Sciatic nerve (tissue), 2 donors: Measurements from ENCODE around the gene BOC. TPM values are rescaled to one million over a fixed set of nuclear protein-coding genes. Genes with fewer than 3 reads are reported as not detected.
A peak's percentile ranks its signal among the peaks of the same experiment; 100 is the strongest.

ENCODE experiments used
- ATAC-seq: fragments of 200-7000 bp; cut with Tn5 transposase; one replicate; pipeline ENCODE4 v1.9.1; 2020; ENCODE audit warnings: mild to moderate bottlenecking, moderate library complexity
- DNase-seq: peaks from one replicate; pipeline ENCODE4 v3.0.0-alpha.2; 2020; ENCODE audit warnings: low spot score
- intact Hi-C: fragments of 100-400 bp; cut with DNase I; formaldehyde crosslinking; loops from one replicate; pipeline ENCODE4 v1.14.2; 2022
- total RNA-seq: library from RNA; stranded (reverse); fragmentation: NEBNext Ultra II Directional; extraction: Animal tissue kit (Norgen Biotek cat#: 25700); gene quantifications from one replicate; pipeline ENCODE4 v1.2.1, GENCODE V29; 2021
- donor health status: DM: no; HTN: no; CAD: no.
- donor health status: DM: no; HTN: no; CAD: no.

The BOC gene
- total RNA-seq, 1 donor from 2014 or later: 114 TPM

DNA sequence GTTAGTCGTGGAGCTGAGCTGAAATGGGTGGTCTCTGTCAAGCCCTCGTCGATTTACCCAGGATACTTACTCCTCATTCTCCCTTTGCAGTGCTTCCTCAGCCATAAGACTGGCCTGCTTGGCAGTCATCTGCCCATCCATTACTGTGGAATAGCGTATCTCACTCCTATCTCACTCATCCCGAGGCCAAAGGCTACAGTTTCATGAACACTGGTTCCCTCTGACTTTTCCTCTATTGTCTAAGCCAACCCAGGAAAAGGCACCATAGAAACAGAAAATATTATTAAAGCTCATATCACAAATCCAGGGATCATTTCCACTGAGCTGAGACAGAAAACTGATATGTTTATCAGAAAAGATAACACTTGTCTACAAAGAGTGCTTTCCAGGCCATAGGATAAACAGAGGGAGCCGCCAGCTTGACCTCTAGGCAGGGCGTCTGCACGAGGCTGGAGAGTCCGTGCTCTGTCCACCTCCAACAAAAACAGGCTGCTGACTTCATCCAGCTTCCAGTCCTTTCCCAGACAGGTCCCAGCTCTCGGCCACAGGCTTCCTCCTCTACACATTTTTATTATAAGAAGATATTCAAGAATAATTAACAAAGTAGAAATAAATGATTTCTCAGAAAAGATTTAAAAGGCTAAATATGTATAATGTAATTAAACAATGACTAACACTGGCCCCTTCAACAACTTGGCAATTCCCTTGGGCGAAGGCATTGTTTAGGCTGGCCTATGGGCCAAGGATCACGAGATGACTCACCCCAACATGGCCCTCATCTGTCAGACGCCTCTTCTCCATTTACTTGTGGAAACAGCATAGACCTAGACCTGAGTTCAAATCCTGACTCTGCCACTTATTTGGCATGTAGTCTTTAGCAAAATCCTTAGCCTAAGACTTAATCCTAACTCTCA lies 27.4 kb upstream of the BOC start:
- no peak for ATAC-seq

DNA sequence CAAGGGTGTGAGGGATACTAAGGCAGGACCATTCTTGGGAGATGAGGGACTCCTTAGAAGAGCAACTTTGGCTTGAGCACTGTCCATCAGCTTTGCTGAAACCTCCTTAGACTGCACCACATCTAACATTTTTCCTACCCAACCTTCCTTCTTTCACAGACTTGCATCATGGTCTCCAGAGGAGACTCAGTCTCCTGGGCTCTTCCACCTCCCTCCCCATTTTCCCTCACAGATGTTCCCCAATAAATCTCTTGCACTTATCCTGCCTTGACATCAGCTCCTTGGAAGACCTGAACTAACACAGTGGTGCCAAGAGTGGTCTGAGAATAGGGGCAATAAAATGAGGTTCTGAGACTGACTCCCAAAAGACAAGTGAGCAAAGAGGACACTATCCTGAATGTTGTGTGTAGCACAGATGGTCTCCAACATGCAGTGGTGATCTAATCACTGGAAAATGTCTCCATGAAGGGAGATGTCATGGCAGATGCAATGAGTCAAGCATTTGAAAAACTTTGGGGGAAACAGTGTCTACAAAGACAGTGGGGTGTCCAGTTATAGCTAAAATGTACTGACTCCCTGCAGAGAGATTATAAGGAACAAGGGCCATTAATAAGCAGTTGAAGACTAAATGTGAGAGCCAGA lies 26.0 kb upstream of the BOC start:
- ATAC-seq (no peak), DNase-seq (no peak)
- intact Hi-C loops: no loop called here

More for the DNA sequence above, 27.4 kb upstream of the BOC start:
- intact Hi-C loops: no loop called here
- no peak for DNase-seq

DNA sequence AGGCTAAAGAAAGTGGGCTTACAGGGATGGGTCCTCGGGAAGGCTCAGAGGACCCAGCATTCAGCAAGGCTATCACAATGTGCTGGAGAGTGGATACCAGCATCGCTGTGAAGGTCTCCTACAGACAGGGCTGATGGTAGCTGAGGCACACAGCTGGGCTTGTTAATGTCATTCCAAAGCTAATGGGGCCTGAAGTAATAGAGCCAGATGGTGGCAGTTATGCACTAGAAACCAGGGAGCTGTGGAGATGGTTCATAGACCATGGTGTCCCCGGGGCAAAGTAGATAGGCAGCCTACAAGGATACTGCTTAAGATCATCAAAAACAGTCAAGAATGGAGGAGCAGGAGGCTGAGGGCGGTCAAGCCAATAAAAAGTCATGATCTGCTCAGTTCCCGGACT lies 24.8 kb upstream of the BOC start:
- no peak for DNase-seq
- intact Hi-C loops: no loop called here
- ATAC-seq: no peak

DNA sequence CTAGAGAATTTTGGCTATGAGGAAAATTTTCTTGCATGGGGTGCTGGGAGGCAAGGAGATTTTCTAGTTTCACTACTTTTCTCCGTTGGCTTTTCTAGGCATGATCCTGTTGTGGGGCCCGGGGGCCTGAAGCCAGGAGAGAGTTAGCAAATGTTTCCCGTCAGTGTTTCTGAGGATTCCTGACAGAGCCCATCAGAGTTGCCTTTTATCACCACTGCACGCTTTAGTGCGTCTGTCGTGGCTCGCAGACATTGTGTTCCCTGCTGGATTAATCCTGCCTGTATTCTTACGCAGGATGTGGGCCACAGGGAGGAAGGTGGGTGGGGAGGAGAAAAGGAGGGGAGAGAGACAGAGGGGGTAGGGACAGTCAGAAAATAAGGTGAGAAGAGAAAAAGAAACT lies 18.1 kb upstream of the BOC start:
- ATAC-seq (no peak), DNase-seq (no peak)
- intact Hi-C loops: no loop called here

DNA sequence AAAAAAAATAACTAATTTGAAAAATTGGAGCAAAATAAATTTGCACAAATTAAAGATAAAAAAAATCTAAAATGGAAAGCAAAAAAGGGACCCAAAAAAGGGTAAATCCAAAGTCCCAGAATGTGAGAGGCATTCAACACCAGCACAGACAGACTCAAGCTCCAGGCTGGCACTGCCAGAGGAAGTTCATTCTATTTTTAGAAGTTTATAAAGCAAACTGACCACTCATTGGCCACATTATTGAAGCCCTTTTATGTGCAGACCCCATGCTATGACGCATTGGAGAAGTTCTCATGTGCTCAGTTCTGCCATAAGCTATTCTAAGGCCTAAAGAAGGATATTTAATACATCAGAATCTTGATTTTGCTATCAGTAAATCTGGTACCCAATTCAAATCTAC lies 17.6 kb upstream of the BOC start:
- ATAC-seq (no peak), DNase-seq (no peak)
- intact Hi-C loops: no loop called here

GRCh38 chr3:113194823-113195401 lies 16.4 kb upstream of the BOC start:
- no peak for DNase-seq
- intact Hi-C loops: no loop called here
- no peak for ATAC-seq

- no peak for ATAC-seq
- DNase-seq: no peak
- intact Hi-C loops: no loop called here
Measured at GRCh38 chr3:113200351-113200750, 11.0 kb upstream of the BOC start.

GRCh38 chr3:113200946-113201345 lies 10.4 kb upstream of the BOC start:
- no peak for ATAC-seq
- intact Hi-C loops: no loop called here
- no peak for DNase-seq

DNA sequence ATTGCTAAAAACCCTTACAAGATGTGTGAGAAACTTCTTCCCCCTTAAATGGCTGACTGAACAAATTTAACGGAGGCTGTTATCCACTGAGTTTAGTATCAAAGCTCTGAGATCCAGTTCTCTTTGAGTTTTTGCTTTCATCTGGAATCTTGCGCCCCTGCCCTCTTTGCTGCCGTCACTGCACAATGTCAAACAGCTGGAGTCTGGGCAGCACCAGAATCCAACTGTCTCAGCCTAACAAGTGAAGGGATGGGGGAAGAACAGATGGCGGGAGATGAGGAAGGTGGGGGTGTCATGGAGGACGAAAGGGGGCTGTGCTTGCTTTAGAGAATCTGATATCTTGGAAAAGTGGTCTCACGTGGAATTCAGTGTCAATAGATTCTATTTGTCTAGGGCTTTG lies 7.0 kb upstream of the BOC start:
- no peak for DNase-seq
- intact Hi-C loops: no loop called here

DNA sequence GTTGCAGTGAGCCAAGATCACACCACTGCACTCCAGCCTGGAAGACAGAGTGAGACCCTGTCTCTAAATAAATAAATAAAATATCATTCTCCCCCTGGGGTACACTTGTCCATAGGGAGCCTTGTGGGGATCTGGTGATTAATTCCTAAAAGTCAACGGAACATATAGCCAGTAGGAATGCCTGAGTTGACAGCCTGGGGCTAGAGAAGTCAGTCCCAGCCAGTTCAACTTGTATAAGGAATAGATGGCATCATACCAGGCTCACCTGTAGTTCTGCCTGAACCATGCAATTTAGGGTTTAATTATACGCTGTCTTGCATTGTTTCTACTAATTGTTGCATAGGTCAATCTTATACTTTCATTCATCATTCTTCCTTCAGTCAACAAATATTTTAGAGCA lies 5.9 kb upstream of the BOC start:
- intact Hi-C loops: no loop called here
- ATAC-seq: no peak

More for the DNA sequence above, 7.0 kb upstream of the BOC start:
- ATAC-seq: no peak

DNA sequence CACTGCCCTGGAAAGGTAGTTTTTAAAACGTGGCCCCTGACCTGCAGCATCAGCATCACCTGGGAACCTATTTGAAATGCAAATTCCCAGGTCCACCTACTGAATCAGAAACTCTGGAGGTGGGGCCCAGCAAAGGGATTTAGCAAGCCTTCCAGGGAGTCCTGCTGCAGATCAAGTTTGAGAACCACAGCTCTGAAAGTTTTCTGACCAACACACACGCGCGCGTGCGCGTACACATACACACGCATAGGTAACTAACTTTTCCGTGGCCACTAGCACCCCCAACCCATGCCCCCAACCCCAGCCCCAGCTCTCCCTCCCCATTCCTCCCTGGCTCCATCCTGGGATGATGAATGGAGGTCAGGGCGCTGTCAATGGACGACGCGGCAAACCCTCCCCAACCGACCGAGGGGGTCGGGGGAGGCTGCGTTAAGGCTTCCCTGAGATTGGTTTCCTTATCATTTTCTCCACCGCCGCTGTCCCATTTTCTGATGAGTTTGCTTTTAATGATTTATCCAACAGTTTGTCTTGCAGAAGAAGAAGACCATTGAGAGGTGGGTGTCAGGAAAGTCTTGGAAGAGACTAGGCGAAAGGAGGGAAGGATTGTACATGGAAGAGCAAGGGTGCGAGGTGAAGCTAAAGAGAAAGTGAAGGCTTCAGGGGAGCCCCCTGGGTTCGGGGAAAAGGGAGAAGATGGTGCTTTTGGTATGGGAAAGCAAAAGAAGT lies 590 bp upstream of the BOC start:
- DNase-seq (no peak), ATAC-seq (peak; percentile 44)
- intact Hi-C loops: no loop called here

More for the DNA sequence above, 5.9 kb upstream of the BOC start:
- no peak for DNase-seq

GRCh38 chr3:113212150-113212843 lies 940 bp downstream of the BOC start:
- ATAC-seq (peak; percentile 44), DNase-seq (peak; percentile 69)
- intact Hi-C loops: no loop called here

GRCh38 chr3:113212844-113213375 lies 1.6 kb downstream of the BOC start:
- intact Hi-C loops: no loop called here
- ATAC-seq (peak; percentile 25), DNase-seq (no peak)

GRCh38 chr3:113213896-113214587 lies 2.7 kb downstream of the BOC start:
- intact Hi-C loops: no loop called here
- DNase-seq: no peak
- ATAC-seq: no peak

DNA sequence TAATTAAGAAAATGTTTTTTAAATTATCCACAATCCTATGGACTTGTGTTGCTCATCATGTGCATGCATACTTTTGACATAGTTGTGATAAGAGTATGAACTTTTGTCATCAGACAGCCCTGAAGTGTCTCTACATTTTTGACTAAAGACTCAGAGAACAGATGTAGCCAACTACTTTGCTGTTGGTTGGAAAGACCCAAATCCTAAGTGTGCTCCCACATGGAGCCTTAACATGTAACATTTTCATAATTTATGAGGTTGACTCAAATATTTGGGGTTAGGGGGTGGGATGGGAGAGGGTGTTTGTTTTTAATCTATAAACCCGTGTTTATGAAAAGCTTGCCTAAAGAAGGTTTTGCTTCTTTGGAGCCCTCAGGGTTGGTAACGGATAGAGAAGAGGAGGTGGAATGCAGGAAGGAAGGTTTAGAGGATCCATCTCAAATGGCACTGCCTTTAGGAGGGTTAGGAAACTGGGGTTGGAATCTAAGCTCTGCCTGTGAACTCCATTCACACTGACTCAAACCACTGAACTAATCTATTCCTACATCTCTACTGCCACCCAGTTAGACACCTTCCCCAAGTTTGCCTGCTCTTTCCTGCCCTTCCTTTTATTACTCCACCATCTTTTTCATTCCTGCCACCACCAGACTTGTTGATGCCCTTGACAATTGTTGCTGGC lies 3.7 kb downstream of the BOC start:
- intact Hi-C loops: no loop called here
- no peak for DNase-seq
- no peak for ATAC-seq

GRCh38 chr3:113216393-113216792 lies 5.0 kb downstream of the BOC start:
- intact Hi-C loops: no loop called here
- DNase-seq: no peak
- ATAC-seq: no peak

DNA sequence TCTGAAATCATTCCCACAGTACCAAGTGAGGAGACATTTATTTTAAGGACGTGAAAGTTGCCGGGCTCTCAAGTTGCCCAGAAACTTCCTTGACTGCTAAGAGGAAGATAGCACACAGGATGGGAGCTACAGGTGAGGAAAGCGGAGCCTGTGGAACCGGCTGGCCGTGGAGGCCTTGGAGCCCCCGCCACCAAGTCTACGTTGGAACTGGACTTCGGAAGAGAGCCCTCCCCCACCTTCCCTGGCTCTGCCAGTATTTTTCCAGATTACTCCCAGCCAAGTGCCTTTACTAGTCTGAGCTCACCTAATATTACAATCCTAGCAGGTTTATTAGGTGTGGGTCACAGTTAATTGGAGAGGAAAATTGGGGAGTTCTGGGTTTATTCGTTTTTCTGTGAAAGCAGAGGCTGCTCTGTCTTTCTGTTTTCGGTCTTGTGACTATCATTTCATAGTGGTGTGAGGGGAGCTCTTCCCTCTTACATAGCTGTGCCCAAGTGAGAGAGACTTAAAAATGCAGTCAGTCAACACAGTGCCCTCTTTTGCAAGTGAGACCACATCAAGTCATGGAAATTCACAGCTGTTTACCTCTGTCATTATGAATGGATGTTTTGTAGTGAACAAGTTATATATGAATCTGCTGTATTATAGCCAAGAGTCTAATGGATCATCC lies 6.8 kb downstream of the BOC start:
- ATAC-seq (no peak), DNase-seq (no peak)
- intact Hi-C loops: no loop called here
